Esophagus squamous epithelium (tissue), 5 donors: Measurements from ENCODE around the gene GPR132. TPM values are rescaled to one million over a fixed set of nuclear protein-coding genes. Genes with fewer than 3 reads are reported as not detected.

Experiments used
- DNase-seq: peaks from one replicate; lab custom pipeline; 2025; lab: John Stamatoyannopoulos, UW
- H3K27ac ChIP-seq, 4 donors: fragments of 200-600 bp; sonication (generic); one replicate each; pipeline ENCODE4 v1.5.1; 2016 to 2019; ENCODE audit warnings: mild to moderate bottlenecking in 1 of 4
- H3K27me3 ChIP-seq, 4 donors: fragments of 200-600 bp; sonication (generic); 1 replicate in 3 of 4; 2 replicates in 1 of 4; pipeline versions ENCODE4 v1.5.1 to v1.6.0; 2017 to 2021; ENCODE audit warnings: antibody characterized with exemption in 1 of 4
- H3K36me3 ChIP-seq, 3 donors: fragments of 200-600 bp; sonication (generic); one replicate each; pipeline ENCODE4 v1.5.1; 2016 to 2019
- H3K4me1 ChIP-seq, 3 donors: fragments of 200-600 bp; sonication (generic); one replicate each; pipeline ENCODE4 v1.5.1; 2017 to 2019
- H3K4me3 ChIP-seq, 4 donors: fragments of 200-600 bp; sonication (generic); 1 replicate in 3 of 4; 2 replicates in 1 of 4; pipeline ENCODE4 v1.5.1; 2016 to 2019; ENCODE audit warnings: mild to moderate bottlenecking in 2 of 4, moderate library complexity in 1 of 4
- H3K9me3 ChIP-seq, 3 donors: fragments of 200-600 bp; sonication (generic); one replicate each; pipeline ENCODE4 v1.5.1; 2016 to 2019
- POLR2A ChIP-seq, 4 donors: fragments of 450-650 bp; IDR thresholded peaks; one replicate each; pipeline ENCODE4 v1.6.1; 2017; ENCODE audit warnings: antibody characterized with exemption in 4 of 4, mild to moderate bottlenecking in 4 of 4, moderate library complexity in 3 of 4
- WGBS, 2 donors: methylation state at CpG; one replicate each; pipeline ENCODE4 v1.1.5; 2018; 5-methylcytosine and 5-hydroxymethylcytosine counted together
- intact Hi-C: fragments of 100-400 bp; cut with DNase I; formaldehyde crosslinking; loops from one replicate; pipeline ENCODE4 v1.15.0; 2022
- total RNA-seq, 4 donors: library from RNA; depleted of rRNA; stranded (reverse); fragments of >200 nt; gene quantifications; one replicate each; pipeline ENCODE4 v1.1.0, GENCODE V29; 2016
- TF ChIP-seq, protein P1 (sequence below), 6 experiments: fragments of 450-650 bp in 4 of 6; fragments of 200-600 bp in 2 of 6; sonication (generic) in 2 of 6; IDR thresholded peaks; one replicate each; pipeline ENCODE4 v1.5.1; 2016 to 2019; ENCODE audit warnings: antibody characterized with exemption in 6 of 6, mild to moderate bottlenecking in 4 of 6, moderate library complexity in 4 of 6
- donor health status: DM: yes; HTN: yes; CAD: no.

The GPR132 gene
- total RNA-seq, 4 donors from 2014 or later = 0.79 to 5.0 (median 1.6) TPM

DNA sequence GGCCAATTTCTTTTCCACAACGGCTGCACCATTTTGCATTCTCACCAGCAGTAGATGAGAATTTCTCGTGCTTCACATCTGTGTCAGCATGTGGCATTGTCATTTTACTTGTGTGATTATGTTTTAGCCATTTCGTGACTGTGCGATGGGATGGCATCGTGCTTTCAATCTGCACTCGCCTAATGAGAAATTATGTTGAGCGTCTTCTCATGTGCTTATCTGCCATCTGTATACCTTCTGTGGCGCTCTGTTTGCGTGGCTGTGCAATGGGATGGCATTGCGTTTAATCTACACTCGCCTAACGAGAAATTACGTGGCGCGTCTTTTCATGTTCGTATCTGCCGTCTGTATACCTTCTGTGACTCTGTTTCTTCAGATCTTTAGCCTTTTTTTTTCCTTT is 14.9 kb upstream of the GPR132 start:
- intact Hi-C loops = loop anchor here (10.0 kb wide), 1 partner anchor 265 kb away; no protein-coding TSS in a partner anchor
- Histone ChIP-seq H3K27ac (no peak overlapping the region), H3K9me3 (no peaks in the 10 kb centered on the region), H3K4me3 (no peak overlapping the region), H3K4me1 (peaks cover 9 to 27% (median 13%) of the 10 kb centered on the region in 3 donors), H3K36me3 (no peaks in the 10 kb centered on the region), H3K27me3 (peaks cover 0 to 48% (median 0%) of the 10 kb centered on the region in 4 donors)
- WGBS, 2 donors = 77 to 80% methylated on average over 17 of the region's 17 CpGs
- TF ChIP-seq, protein P1, sequence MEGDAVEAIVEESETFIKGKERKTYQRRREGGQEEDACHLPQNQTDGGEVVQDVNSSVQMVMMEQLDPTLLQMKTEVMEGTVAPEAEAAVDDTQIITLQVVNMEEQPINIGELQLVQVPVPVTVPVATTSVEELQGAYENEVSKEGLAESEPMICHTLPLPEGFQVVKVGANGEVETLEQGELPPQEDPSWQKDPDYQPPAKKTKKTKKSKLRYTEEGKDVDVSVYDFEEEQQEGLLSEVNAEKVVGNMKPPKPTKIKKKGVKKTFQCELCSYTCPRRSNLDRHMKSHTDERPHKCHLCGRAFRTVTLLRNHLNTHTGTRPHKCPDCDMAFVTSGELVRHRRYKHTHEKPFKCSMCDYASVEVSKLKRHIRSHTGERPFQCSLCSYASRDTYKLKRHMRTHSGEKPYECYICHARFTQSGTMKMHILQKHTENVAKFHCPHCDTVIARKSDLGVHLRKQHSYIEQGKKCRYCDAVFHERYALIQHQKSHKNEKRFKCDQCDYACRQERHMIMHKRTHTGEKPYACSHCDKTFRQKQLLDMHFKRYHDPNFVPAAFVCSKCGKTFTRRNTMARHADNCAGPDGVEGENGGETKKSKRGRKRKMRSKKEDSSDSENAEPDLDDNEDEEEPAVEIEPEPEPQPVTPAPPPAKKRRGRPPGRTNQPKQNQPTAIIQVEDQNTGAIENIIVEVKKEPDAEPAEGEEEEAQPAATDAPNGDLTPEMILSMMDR (IDR thresholded peaks at IDR 0.05) = no peak
- TF ChIP-seq POLR2A (IDR thresholded peaks at IDR 0.05) = no peak
- no peak for DNase-seq

DNA sequence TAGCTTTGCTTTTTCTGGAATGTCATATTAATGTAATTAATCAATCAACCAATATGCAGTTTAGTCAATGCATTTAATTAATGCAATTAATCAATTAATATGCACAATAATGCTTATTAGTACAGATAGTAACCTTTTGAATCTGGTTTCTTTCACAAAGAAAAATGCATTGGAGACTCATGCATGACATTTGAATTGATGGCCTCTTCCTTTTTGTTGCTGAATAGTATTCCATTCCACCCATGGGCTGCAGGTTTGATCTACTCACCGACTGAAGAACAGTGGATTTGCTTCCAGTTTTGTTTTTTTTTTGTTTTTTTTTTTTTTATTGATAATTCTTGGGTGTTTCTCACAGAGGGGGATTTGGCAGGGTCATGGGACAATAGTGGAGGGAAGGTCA is 13.1 kb upstream of the GPR132 start:
- TF ChIP-seq POLR2A (IDR thresholded peaks at IDR 0.05) = no peak
- TF ChIP-seq, protein P1 (IDR thresholded peaks at IDR 0.05) = no peak
- H3K27ac ChIP-seq = no peak overlapping the region
- no peak for DNase-seq
- H3K27me3 ChIP-seq = peaks cover 0 to 62% (median 0%) of the 10 kb centered on the region in 4 donors
- peaks cover 10 to 36% (median 13%) of the 10 kb centered on the region in 3 donors for H3K4me1 ChIP-seq
- H3K9me3 ChIP-seq = no peaks in the 10 kb centered on the region
- 42 to 64% methylated on average over 1 of the region's 1 CpG for WGBS, 2 donors
- H3K36me3 ChIP-seq = no peaks in the 10 kb centered on the region
- intact Hi-C loops = no loop called here
- H3K4me3 ChIP-seq = no peak overlapping the region

DNA sequence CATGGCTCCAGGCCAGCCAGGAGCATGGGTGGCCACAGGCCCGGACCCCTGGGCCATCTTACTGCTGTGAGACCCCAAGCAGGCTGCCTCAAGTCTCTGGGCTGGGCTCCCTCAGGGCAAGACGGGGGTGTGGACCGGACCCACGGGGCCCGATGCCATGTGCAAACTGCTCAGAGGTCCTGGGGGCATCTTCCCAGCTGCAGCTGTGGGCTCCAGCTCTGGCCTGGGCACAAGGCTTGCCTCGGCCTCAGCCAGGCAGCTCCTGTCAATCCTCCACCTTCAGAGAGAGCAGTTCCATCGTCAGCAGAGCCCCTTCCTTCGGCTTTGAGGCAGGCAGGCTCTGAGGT is 12.4 kb upstream of the GPR132 start:
- DNase-seq = no peak
- intact Hi-C loops = no loop called here
- peaks cover 0 to 68% (median 0%) of the 10 kb centered on the region in 4 donors for H3K27me3 ChIP-seq
- no peak for TF ChIP-seq POLR2A (IDR thresholded peaks at IDR 0.05)
- TF ChIP-seq, protein P1 (IDR thresholded peaks at IDR 0.05) = no peak
- H3K4me3 ChIP-seq = no peak overlapping the region
- H3K27ac ChIP-seq = no peak overlapping the region
- no peaks in the 10 kb centered on the region for H3K9me3 ChIP-seq
- 23 to 29% methylated on average over 3 of the region's 8 CpGs for WGBS, 2 donors
- peaks cover 10 to 36% (median 13%) of the 10 kb centered on the region in 3 donors for H3K4me1 ChIP-seq
- H3K36me3 ChIP-seq = no peaks in the 10 kb centered on the region

DNA sequence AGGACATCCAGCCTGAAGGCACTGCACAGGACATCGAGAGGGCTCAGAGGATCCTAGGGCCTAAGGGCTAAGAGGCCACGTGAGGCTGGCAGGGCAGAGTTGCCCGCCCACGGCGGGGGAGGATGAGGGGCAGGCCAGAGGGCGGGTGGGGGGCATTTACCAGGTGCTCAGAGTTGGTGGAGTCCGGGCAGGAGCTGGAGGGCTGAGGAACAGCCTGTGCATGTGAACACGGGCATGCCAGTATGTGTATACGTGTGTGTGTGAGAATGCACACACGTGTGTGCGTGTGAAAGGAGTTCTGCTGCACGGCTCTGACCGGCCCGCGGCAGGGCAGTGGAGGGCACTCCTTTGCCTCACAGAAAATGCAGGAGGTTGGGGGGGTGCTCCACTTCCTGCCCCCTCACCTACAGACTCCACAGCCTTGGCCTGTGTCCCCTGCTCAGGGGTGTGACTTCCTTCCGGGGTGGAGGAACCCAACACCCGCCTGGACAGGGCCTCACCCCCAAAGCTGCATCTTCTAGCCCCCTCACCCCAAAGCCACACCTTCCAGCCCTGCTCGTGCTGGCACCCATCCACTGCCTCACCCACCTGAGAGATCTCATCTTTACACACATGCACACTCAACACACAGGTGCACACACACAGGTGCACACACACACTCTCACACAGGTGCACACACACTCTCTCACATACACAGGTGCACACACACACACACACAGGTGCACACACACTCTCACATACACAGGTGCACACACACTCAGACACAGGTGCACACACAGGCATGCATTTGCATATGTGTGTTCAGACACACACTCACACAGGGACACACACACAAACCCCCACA is 11.8 kb upstream of the GPR132 start:
- Histone ChIP-seq H3K4me1 (peaks cover 10 to 36% (median 13%) of the 10 kb centered on the region in 3 donors), H3K4me3 (no peak overlapping the region), H3K27me3 (peaks cover 0 to 74% (median 0%) of the 10 kb centered on the region in 4 donors), H3K36me3 (no peaks in the 10 kb centered on the region), H3K9me3 (no peaks in the 10 kb centered on the region), H3K27ac (no peak overlapping the region)
- 50 to 57% methylated on average over 12 to 15 of the region's 18 CpGs for WGBS, 2 donors
- intact Hi-C loops = no loop called here
- DNase-seq = no peak
- TF ChIP-seq POLR2A (IDR thresholded peaks at IDR 0.05) = no peak
- TF ChIP-seq, protein P1 (IDR thresholded peaks at IDR 0.05) = no peak

DNA sequence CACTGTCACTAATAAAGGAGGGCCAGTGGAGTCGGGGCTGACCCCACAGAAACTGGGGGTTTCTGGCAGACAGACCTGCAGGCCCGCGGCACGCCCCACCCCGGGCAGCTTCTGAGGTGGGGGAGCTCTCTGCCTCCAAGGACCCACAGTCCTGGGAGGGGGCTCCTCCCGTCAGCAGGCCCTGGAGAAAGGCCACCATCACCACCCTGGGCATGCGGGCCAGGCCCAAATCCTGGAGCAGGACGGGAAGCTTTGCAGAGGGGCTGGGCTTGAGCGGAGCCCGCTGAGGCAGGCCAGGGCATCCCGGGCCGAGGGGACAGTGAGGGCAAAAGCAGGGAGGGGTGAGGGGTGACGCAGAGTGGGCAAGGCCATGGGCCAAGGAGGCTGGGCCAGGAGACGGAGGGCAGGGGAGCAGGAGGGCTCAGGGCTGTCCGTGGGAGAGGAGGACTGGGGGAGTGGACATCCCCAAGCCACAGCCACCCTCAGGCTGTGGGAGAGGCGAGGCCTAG is 11.1 kb upstream of the GPR132 start:
- WGBS, 2 donors = 70 to 77% methylated on average over 5 to 6 of the region's 16 CpGs

More for the DNA sequence above, 11.1 kb upstream of the GPR132 start:
- TF ChIP-seq, protein P1 (IDR thresholded peaks at IDR 0.05) = no peak
- intact Hi-C loops = no loop called here
- peaks cover 10 to 36% (median 13%) of the 10 kb centered on the region in 3 donors for H3K4me1 ChIP-seq
- peak overlapping the region in 1 of 4 donors; percentile 22 for H3K27ac ChIP-seq
- H3K27me3 ChIP-seq = peaks cover 0 to 81% (median 0%) of the 10 kb centered on the region in 4 donors
- DNase-seq = no peak
- H3K9me3 ChIP-seq = no peaks in the 10 kb centered on the region
- H3K36me3 ChIP-seq = no peaks in the 10 kb centered on the region
- no peak overlapping the region for H3K4me3 ChIP-seq
